HG03575 (cell line): ENCODE results near the gene RRAGB.
A peak's percentile ranks its signal among the peaks of the same experiment; 100 is the strongest.
"Not testable (repeated sequence)": the region's sequence is repeated elsewhere in the genome, so short reads cannot be mapped to it uniquely, and the experiment has no call there.

Experiments used
- ATAC-seq: cut with Tn5 transposase; IDR thresholded peaks from one replicate; pipeline ENCODE4 v1.9.1; 2021; ENCODE audit not compliant: unreplicated experiment, insufficient number of reproducible peaks, low FRiP score; ENCODE audit errors: extremely low read depth

The RRAGB gene

GRCh38 chrX:55754861-55755294, 37.3 kb downstream of the RRAGB start:
- peak; percentile 73 for ATAC-seq

DNA sequence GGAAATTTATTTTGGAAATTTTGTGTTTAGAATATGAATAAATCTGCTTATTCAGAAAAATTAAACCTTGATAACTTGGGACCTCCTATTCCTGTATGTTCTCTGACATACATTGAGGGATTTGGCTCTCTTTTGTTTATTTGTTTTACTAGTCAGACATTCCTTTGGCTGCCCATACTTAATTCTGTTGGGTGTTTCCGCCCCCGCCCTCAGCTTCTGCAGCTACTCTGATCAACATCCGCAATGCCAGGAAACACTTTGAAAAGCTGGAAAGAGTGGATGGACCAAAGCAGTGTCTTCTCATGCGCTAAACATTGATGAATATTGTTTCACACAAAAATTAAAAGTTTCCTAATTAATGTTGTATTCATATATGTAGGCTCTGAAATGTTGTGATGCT, 40.5 kb downstream of the RRAGB start:
- no peak for ATAC-seq

GRCh38 chrX:55759478-55759877, 41.9 kb downstream of the RRAGB start:
- no peak for ATAC-seq

- no peak for ATAC-seq
These were observed 49.6 kb downstream of the RRAGB start for GRCh38 chrX:55767100-55767499.

GRCh38 chrX:55774419-55774818, 56.9 kb downstream of the RRAGB start:
- not testable (repeated sequence) for ATAC-seq

DNA sequence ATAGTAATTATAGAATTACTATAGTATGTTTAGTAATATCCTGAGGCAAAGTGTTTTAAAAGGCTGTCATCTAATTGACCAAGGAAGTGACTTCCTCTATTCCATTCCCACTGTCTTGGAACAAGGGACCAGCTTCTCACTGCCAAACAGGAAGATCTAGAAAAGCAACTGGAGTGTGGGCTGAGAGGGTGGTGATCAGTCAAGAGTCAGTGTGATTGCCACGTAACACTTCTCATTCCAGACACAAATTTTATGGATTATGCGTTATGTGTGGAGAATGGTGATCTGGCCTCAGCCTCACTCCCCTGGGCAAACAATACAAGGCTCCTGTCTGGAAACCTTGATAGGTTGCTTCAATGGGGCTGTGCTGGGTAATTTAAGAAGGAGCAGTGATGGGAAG, 60.0 kb downstream of the RRAGB start:
- ATAC-seq = no peak

DNA sequence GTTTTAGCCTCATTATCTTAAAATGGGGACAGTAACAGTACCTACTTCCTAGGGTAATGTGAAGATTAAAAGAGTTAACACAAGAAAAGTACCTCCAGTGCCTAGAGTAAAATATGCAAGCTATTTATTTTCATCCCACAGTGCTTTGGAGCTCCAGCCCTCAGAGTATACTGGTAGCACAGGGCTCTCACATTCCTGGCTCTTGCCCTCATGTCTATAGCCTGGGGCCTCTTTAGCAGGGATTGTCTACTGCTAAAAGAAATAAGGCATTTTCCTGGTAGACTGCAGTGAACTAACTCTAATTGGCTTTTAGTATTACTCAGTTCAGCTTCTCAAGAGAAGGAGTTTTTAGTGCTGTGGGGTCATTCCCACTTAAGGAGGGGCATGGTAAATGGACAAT, 60.8 kb downstream of the RRAGB start:
- no peak for ATAC-seq

DNA sequence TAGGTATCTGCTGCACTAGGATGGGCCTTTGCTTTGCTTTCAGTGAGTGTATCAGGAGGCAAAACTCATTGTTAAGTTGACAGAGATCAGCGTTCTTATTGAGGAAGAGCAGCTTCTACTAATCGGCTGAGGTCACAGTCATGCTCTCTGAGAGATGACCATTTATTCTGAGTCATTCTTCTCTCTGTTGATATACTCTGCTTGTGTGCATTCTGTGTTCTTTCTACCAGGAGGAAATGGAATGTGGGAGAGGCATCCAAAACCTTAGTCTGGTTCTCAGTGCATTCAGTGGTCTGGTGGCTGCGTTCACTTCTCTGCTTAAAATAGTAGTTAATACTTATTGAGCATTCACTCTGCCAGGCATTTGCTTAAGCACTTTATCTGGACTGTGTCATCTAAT, 66.2 kb downstream of the RRAGB start:
- ATAC-seq = no peak

DNA sequence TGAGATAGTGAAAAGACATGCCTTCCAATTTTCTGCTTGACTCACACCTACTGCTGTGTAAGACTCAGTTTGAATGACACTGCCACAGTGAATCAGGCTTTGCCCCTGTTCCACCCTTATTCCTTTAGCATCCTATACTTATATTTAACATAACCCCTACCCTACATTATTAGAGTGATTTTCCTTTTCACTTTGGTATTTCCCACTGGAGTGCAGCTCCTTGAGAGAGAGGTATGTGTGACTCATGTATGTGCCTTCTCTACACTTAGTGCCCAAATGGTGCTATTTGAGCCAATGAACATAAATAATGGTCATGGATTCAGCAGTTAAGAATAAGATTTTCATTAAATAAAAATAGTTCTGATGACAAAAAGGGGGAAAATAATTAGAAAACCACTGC, 69.5 kb downstream of the RRAGB start:
- no peak for ATAC-seq

DNA sequence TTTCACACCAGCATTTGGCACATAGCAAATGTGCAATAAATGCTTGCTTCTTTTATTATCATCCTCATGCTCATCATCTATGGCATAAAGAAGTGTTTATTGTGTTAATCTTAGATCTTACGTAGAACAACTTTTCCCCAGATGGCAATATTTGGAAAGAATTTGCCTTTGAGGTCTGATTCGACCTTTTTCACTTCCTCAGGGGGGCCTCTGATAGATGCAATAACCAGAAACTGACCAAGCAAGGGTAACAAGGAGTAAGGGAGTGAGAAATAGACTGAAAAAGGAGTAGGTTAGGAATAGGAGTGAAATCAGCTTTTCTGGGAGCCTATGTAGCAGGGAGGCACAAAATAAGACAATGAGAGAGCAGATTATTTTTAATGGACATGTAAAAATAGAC, 70.2 kb downstream of the RRAGB start:
- no peak for ATAC-seq

GRCh38 chrX:55794405-55794804, 76.9 kb downstream of the RRAGB start:
- no peak for ATAC-seq

- no peak for ATAC-seq
These were observed 78.9 kb downstream of the RRAGB start for GRCh38 chrX:55796496-55796895.

DNA sequence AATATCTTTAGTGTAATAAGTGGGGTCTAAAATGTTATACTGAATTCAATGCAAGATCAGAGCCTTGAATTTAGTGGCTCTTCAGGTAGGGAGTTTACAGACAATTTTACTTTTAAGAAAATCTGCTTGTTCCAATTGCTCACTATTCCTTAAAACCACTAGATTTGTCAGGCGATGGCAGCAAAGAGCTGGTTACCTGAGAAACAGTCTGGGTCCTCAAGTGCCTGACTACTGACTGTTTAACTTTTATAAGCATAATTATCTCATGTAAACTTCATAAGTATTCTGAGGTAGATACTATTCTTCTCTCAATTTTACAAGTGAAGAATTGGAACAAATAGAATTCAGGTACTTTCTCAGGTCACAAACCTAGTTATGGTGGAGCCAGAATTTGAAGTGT, 84.3 kb downstream of the RRAGB start:
- ATAC-seq = no peak
